Esophagus muscularis mucosa (tissue), 4 donors: Measurements from ENCODE around the gene FGF14. TPM values are rescaled to one million over a fixed set of nuclear protein-coding genes. Genes with fewer than 3 reads are reported as not detected.

Source experiments
- DNase-seq: peaks from one replicate; pipeline ENCODE4 v3.0.0-alpha.2; 2017; ENCODE audit errors: extremely low spot score
- H3K27ac ChIP-seq, 4 donors: fragments of 200-600 bp; sonication (generic); replicated peaks in 1 of 4; 1 replicate in 3 of 4; 2 replicates in 1 of 4; pipeline ENCODE4 v1.5.1; 2016 to 2019; ENCODE audit warnings: mild to moderate bottlenecking in 1 of 4
- H3K27me3 ChIP-seq, 4 donors: fragments of 200-600 bp; sonication (generic); one replicate each; pipeline versions ENCODE4 v1.5.1 to v1.6.0; 2016 to 2019
- H3K36me3 ChIP-seq, 4 donors: fragments of 200-600 bp; sonication (generic); one replicate each; pipeline ENCODE4 v1.5.1; 2016 to 2019
- H3K4me1 ChIP-seq, 4 donors: fragments of 200-600 bp; sonication (generic); one replicate each; pipeline ENCODE4 v1.5.1; 2016 to 2019
- H3K4me3 ChIP-seq, 4 donors: fragments of 200-600 bp; sonication (generic); 1 replicate in 2 of 4; 2 replicates in 2 of 4; pipeline ENCODE4 v1.5.1; 2016 to 2019; ENCODE audit warnings: mild to moderate bottlenecking in 4 of 4, moderate library complexity in 1 of 4
- H3K9me3 ChIP-seq, 4 donors: fragments of 200-600 bp; sonication (generic); 1 replicate in 3 of 4; 2 replicates in 1 of 4; pipeline ENCODE4 v1.5.1; 2016 to 2019
- EP300 ChIP-seq: sonication (generic); formaldehyde crosslinking; IDR thresholded peaks from one replicate; pipeline ENCODE4 v1.6.1; 2017; ENCODE audit warnings: antibody characterized with exemption
- POLR2A ChIP-seq: fragments of 450-650 bp; IDR thresholded peaks from one replicate; pipeline ENCODE4 v1.6.1; 2017; ENCODE audit warnings: antibody characterized with exemption, moderate library complexity, mild to moderate bottlenecking, low read depth
- POLR2AphosphoS5 ChIP-seq, 2 donors: sonication (generic); formaldehyde crosslinking; IDR thresholded peaks; one replicate each; pipeline ENCODE4 v1.6.1; 2017; ENCODE audit warnings: antibody characterized with exemption in 2 of 2
- WGBS: methylation state at CpG from one replicate; pipeline ENCODE4 v1.1.5; 2018; 5-methylcytosine and 5-hydroxymethylcytosine counted together
- intact Hi-C: fragments of 100-400 bp; cut with DNase I; formaldehyde crosslinking; loops from one replicate; pipeline ENCODE4 v1.15.1; 2023
- total RNA-seq, 4 donors: library from RNA; depleted of rRNA; stranded (reverse); fragments of >200 nt; gene quantifications; one replicate each; pipeline versions ENCODE4 v1.1.0 to v1.2.1, GENCODE V29; 2016
- TF ChIP-seq, protein P1 (sequence below), 3 experiments: fragments of 200-600 bp in 2 of 3; fragments of 450-650 bp in 1 of 3; sonication (generic) in 2 of 3; IDR thresholded peaks; one replicate each; pipeline ENCODE4 v1.5.1; 2017 to 2019; ENCODE audit warnings: antibody characterized with exemption in 3 of 3, mild to moderate bottlenecking in 2 of 3, moderate library complexity in 1 of 3

The FGF14 gene
- total RNA-seq, 4 donors from 2014 or later: 0.33 to 2.1 (median 0.87) TPM

DNA sequence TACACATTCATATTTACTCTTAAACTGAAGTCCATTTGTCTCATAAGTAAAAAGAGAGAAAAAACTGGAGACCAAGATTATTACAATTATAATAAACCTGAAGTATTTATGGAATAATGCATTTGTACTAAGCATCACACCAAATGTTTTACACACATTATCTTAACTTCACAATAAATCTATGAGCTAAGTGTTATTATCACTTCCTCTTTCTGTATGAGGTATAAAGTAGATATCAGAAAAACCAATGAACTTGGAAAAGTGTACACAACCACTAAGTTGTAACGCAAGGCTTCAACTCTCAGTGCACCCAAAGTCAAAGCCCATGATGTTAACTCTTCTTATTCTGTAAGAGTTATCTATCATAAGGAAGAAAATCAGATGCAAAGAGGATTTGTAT lies 274.7 kb downstream of the FGF14 start:
- Histone ChIP-seq H3K36me3 (no peaks in the 10 kb centered on the region), H3K9me3 (no peaks in the 10 kb centered on the region), H3K4me3 (no peak overlapping the region), H3K27ac (no peak overlapping the region), H3K27me3 (no peaks in the 10 kb centered on the region), H3K4me1 (no peaks in the 10 kb centered on the region)
- DNase-seq: no peak
- TF ChIP-seq, protein P1, sequence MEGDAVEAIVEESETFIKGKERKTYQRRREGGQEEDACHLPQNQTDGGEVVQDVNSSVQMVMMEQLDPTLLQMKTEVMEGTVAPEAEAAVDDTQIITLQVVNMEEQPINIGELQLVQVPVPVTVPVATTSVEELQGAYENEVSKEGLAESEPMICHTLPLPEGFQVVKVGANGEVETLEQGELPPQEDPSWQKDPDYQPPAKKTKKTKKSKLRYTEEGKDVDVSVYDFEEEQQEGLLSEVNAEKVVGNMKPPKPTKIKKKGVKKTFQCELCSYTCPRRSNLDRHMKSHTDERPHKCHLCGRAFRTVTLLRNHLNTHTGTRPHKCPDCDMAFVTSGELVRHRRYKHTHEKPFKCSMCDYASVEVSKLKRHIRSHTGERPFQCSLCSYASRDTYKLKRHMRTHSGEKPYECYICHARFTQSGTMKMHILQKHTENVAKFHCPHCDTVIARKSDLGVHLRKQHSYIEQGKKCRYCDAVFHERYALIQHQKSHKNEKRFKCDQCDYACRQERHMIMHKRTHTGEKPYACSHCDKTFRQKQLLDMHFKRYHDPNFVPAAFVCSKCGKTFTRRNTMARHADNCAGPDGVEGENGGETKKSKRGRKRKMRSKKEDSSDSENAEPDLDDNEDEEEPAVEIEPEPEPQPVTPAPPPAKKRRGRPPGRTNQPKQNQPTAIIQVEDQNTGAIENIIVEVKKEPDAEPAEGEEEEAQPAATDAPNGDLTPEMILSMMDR (IDR thresholded peaks at IDR 0.05): no peak
- no peak for TF ChIP-seq POLR2A
- no peak for TF ChIP-seq POLR2AphosphoS5 (IDR thresholded peaks at IDR 0.05)
- no peak for TF ChIP-seq EP300
- intact Hi-C loops: no loop called here
- 84% methylated on average over 1 of the region's 1 CpG for WGBS

- 86% methylated on average over 4 of the region's 4 CpGs for WGBS
- H3K27ac ChIP-seq: no peak overlapping the region
- TF ChIP-seq POLR2A (no peak), POLR2AphosphoS5 (IDR thresholded peaks at IDR 0.05) (no peak), EP300 (no peak)
- TF ChIP-seq, protein P1 (IDR thresholded peaks at IDR 0.05): no peak
Observed at GRCh38 chr13:102122147-102122546, 279.7 kb downstream of the FGF14 start.

DNA sequence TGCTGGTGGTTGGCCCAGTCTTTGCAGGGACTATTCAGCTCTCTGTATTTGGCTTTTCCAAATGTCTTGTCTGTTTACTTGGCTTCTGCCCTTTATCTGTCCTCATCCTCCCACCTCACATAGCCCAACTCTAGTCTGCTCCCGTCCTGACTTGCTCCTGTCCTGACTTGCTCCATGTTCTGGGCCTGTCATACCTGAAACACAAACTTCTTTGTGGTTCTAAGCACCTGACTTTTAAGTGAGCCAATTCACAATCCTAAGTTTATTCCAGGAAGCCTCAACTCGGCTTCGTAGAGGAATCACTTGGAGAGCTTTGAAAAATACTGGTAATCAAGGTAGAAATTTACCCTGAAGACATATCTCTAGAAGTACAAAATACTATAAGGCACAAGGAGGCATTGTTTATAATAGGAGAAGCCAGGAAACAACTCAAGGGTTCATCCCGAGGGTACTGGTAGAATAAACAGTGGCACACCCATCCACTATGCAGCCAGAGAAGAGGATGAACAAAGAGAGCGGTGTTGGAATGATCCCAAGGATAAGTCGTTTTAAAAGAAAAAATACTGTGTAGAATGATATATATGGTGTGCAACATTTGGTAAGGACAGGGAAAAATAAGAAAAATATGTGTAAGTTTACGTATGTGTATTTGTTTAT lies 284.5 kb downstream of the FGF14 start:
- H3K27ac ChIP-seq: no peak overlapping the region
- no peaks in the 10 kb centered on the region for H3K9me3 ChIP-seq
- intact Hi-C loops: no loop called here
- TF ChIP-seq, protein P1 (IDR thresholded peaks at IDR 0.05): no peak
- TF ChIP-seq POLR2A (no peak), POLR2AphosphoS5 (IDR thresholded peaks at IDR 0.05) (no peak), EP300 (no peak)
- no peak overlapping the region for H3K4me3 ChIP-seq
- no peaks in the 10 kb centered on the region for H3K4me1 ChIP-seq
- no peak for DNase-seq
- H3K27me3 ChIP-seq: no peaks in the 10 kb centered on the region
- WGBS: 60% methylated on average over 7 of the region's 7 CpGs
- no peaks in the 10 kb centered on the region for H3K36me3 ChIP-seq

More at GRCh38 chr13:102122147-102122546, 279.7 kb downstream of the FGF14 start:
- H3K36me3 ChIP-seq: no peaks in the 10 kb centered on the region
- no peaks in the 10 kb centered on the region for H3K4me1 ChIP-seq
- intact Hi-C loops: no loop called here
- no peak overlapping the region for H3K4me3 ChIP-seq
- H3K27me3 ChIP-seq: no peaks in the 10 kb centered on the region
- no peak for DNase-seq
- H3K9me3 ChIP-seq: no peaks in the 10 kb centered on the region

- DNase-seq: no peak
- Histone ChIP-seq H3K36me3 (no peaks in the 10 kb centered on the region), H3K27me3 (no peaks in the 10 kb centered on the region), H3K9me3 (no peaks in the 10 kb centered on the region), H3K4me1 (no peaks in the 10 kb centered on the region), H3K27ac (no peak overlapping the region), H3K4me3 (no peak overlapping the region)
- 74% methylated on average over 3 of the region's 3 CpGs for WGBS
- TF ChIP-seq EP300 (no peak), POLR2AphosphoS5 (IDR thresholded peaks at IDR 0.05) (no peak), POLR2A (no peak)
- TF ChIP-seq, protein P1 (IDR thresholded peaks at IDR 0.05): no peak
- intact Hi-C loops: no loop called here
Observed at GRCh38 chr13:102103469-102103868, 298.4 kb downstream of the FGF14 start.

GRCh38 chr13:102100234-102100633 lies 301.6 kb downstream of the FGF14 start:
- DNase-seq: no peak
- 94% methylated on average over 3 of the region's 3 CpGs for WGBS
- H3K27ac ChIP-seq: no peak overlapping the region
- intact Hi-C loops: no loop called here
- no peak overlapping the region for H3K4me3 ChIP-seq
- H3K36me3 ChIP-seq: no peaks in the 10 kb centered on the region
- TF ChIP-seq POLR2A (no peak), EP300 (no peak), POLR2AphosphoS5 (IDR thresholded peaks at IDR 0.05) (no peak)
- TF ChIP-seq, protein P1 (IDR thresholded peaks at IDR 0.05): no peak
- H3K4me1 ChIP-seq: no peaks in the 10 kb centered on the region
- no peaks in the 10 kb centered on the region for H3K9me3 ChIP-seq
- H3K27me3 ChIP-seq: no peaks in the 10 kb centered on the region
